ENCODE data around the gene DIPK2B. TPM values are rescaled to one million over a fixed set of nuclear protein-coding genes. Genes with fewer than 3 reads are reported as not detected.

The DIPK2B gene
- total RNA-seq, 1 experiment from 2014 or later: not detected

- BruUV-seq (replicated peaks): no TSS peak
- CTCF ChIA-PET: no interaction called here
- Histone ChIP-seq H3K27ac (ENCODE audit: low read length) (no peak overlapping the region), H3K4me3 (ENCODE audit: low read depth in 2 of 2, low read length in 2 of 2) (no peak overlapping the region), H3K36me3 (ENCODE audit: control insufficient read depth, insufficient read depth, low read length) (no peaks in the 10 kb centered on the region), H3K9me3 (ENCODE audit: control insufficient read depth, insufficient read depth, low read depth, low read length) (no peaks in the 10 kb centered on the region), H3K27me3 (ENCODE audit: control insufficient read depth, insufficient read depth, low read length) (no peaks in the 10 kb centered on the region), H3K4me1 (ENCODE audit: control insufficient read depth, insufficient read depth, low read length) (no peaks in the 10 kb centered on the region)
- POLR2A ChIA-PET: no interaction called here
- TF ChIP-seq TCF7L2 (IDR thresholded peaks at IDR 0.05; ENCODE audit: low read depth, low read length) (no peak), REST (IDR thresholded peaks at IDR 0.05; ENCODE audit: insufficient read depth in 1 of 2, low read depth in 2 of 2, low read length in 1 of 2) (no peak), POLR2AphosphoS5 (IDR thresholded peaks at IDR 0.05; ENCODE audit: low read depth, low read length) (no peak), CTCF (IDR thresholded peaks at IDR 0.05) (no peak), SIN3A (IDR thresholded peaks at IDR 0.05; ENCODE audit: borderline replicate concordance, insufficient read depth, low read depth, low read length) (no peak)
- DNase-seq (ENCODE audit: low read depth, low spot score) (no peak), ATAC-seq (no peak)
- in situ Hi-C loops (cut with HindIII; ENCODE audit: low pct_unique_long_range_greater_than_20kb, low sequenced_read_pairs) (no loop called here), intact Hi-C loops (cut with micrococcal nuclease; ENCODE audit: unreplicated experiment) (no loop called here)
Observed at GRCh38 chrX:45232139-45232538, 31.5 kb upstream of the DIPK2B start.

GRCh38 chrX:45230410-45230809, 29.7 kb upstream of the DIPK2B start:
- TF ChIP-seq REST (IDR thresholded peaks at IDR 0.05; ENCODE audit: insufficient read depth in 1 of 2, low read depth in 2 of 2, low read length in 1 of 2): no peak
- TF ChIP-seq SIN3A (IDR thresholded peaks at IDR 0.05; ENCODE audit: borderline replicate concordance, insufficient read depth, low read depth, low read length): no peak
- TF ChIP-seq TCF7L2 (IDR thresholded peaks at IDR 0.05; ENCODE audit: low read depth, low read length): no peak
- no peak for TF ChIP-seq CTCF (IDR thresholded peaks at IDR 0.05)
- TF ChIP-seq POLR2AphosphoS5 (IDR thresholded peaks at IDR 0.05; ENCODE audit: low read depth, low read length): no peak
- POLR2A ChIA-PET: no interaction called here
- H3K27ac ChIP-seq (ENCODE audit: low read length): no peak overlapping the region
- no peak overlapping the region for H3K4me3 ChIP-seq (ENCODE audit: low read depth in 2 of 2, low read length in 2 of 2)
- ATAC-seq: no peak
- no peak for DNase-seq (ENCODE audit: low read depth, low spot score)
- in situ Hi-C loops (cut with HindIII; ENCODE audit: low pct_unique_long_range_greater_than_20kb, low sequenced_read_pairs) (no loop called here), intact Hi-C loops (cut with micrococcal nuclease; ENCODE audit: unreplicated experiment) (no loop called here)
- H3K4me1 ChIP-seq (ENCODE audit: control insufficient read depth, insufficient read depth, low read length): no peaks in the 10 kb centered on the region
- no TSS peak for BruUV-seq (replicated peaks)
- no peaks in the 10 kb centered on the region for H3K36me3 ChIP-seq (ENCODE audit: control insufficient read depth, insufficient read depth, low read length)
- H3K27me3 ChIP-seq (ENCODE audit: control insufficient read depth, insufficient read depth, low read length): no peaks in the 10 kb centered on the region
- no peaks in the 10 kb centered on the region for H3K9me3 ChIP-seq (ENCODE audit: control insufficient read depth, insufficient read depth, low read depth, low read length)
- CTCF ChIA-PET: no interaction called here
